GM15510 (cell line): ENCODE measurements around the gene TRPM2.

Experiments
- POLR2A ChIP-seq: IDR thresholded peaks from 3 replicates; pipeline ENCODE4 v1.6.1; 2011; ENCODE audit warnings: borderline replicate concordance; ENCODE audit not compliant: insufficient read length; ENCODE audit errors: extremely low read depth

TRPM2 gene

DNA sequence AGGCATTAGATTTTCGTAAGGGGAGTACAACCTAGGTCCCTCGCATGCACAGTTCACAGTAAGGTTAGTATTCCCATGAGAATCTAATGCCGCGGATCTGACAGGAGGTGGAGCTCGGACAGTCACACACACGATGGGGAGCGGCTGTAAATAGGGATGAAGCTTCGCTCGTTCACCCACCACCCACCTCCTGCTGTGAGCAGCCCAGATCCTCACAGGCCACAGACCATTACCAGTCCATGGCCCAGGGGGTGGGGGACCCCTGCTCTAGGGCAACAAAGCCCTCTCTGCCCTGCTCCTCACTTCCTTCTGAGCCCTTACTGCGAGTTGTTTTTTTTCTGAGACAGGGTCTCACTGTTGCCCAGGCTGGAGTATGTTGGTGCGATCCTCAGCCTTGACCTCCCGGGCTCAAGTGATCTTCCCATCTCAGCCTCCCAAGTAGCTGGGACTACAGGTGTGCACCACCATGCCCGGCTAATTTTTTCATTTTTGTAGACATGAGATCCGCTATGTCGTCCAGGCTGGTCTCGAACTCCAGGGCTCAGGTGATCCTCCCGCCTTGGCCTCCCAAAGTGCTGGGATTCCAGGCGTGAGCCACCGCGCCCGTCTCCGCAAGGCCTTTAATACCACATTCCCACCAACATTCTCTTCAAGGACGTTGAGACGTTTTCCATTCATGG, 21.3 kb downstream of the TRPM2 start:
- TF ChIP-seq POLR2A = no peak

DNA sequence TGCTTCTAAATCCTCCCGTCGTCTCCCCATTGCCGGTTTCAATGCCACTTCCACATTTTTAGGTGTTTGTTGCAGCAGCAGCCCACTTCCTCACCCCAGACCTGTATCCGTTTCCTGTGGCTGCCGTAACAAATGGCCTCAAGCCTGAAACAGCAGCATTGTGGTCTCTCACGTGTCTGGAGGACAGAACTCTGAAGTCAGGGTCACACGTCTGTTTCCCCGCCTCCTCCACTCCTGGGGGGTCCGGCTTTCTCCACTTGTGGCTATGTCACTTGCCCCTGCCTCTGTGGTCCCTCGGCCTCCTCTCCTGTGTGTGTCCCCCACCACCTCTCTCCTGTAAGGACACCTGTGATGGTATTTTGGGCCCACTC, 21.8 kb downstream of the TRPM2 start:
- no peak for TF ChIP-seq POLR2A

DNA sequence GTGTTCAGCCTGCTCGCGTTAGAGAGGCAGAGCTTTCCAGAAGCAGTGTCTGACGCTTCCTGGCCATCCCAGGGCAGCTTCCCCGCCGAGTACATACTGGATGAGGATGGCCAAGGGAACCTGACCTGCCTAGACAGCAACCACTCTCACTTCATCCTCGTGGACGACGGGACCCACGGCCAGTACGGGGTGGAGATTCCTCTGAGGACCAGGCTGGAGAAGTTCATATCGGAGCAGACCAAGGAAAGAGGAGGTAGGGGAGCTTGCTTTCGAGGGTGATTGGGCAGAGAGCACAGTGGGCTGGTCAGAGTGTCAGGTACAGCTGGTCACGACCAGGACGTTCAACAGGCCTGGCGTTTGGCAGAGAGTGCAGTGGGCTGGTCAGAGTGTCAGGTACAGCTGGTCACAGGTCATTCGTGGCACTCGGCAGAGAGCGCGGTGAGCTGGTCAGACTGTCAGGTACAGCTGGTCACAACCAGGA, 22.4 kb downstream of the TRPM2 start:
- TF ChIP-seq POLR2A = no peak

DNA sequence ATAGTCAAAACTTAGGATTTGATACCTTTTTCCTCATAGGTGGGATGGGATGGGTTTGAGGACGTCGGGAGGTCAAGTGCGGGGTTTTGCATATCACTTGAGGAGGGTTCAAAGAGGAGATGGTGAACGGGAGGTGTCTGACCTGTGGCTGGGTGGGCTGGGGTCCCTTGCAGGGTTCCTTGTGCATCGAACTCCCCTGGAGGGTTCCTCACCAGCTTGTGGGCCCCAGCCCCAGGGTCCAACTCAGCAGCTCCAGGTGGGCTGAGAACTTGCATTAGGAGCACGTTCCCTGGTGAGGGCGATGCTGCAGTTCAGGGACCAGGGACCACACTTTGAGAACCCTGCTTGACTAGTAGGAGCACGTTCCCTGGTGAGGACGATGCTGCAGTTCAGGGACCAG, 23.2 kb downstream of the TRPM2 start:
- no peak for TF ChIP-seq POLR2A

DNA sequence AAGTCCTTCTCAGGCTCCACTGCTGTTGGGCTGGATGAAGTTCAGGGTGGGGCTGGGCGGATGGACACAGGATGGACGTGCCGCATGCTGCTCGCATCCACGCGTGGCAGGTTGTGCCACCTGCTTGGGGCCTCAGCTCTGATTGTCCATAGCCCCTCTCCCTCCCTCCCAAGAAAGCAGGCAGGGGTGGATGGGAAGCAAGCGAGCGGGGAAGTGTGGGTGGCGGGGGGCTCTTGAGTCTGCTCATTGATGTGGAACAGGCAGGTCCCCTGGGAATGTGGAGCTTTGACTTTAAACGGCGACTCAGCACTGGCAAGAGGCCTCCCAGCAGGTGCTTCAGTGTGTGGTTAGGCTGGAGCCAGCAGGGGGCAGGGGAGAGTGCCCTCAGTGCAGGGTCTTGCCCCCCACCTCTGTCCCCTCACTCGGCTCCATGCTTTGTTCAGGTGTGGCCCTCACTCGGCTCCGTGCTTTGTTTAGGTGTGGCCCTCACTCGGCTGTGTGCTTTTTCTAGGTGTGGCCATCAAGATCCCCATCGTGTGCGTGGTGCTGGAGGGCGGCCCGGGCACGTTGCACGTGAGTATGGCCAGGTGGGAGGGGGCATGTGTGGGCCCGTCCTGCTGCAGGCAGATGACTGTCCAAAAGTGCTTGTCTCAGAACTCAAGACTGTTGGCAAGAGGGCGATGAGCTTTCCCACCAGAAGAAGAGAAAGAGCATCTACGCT, 23.9 kb downstream of the TRPM2 start:
- no peak for TF ChIP-seq POLR2A

DNA sequence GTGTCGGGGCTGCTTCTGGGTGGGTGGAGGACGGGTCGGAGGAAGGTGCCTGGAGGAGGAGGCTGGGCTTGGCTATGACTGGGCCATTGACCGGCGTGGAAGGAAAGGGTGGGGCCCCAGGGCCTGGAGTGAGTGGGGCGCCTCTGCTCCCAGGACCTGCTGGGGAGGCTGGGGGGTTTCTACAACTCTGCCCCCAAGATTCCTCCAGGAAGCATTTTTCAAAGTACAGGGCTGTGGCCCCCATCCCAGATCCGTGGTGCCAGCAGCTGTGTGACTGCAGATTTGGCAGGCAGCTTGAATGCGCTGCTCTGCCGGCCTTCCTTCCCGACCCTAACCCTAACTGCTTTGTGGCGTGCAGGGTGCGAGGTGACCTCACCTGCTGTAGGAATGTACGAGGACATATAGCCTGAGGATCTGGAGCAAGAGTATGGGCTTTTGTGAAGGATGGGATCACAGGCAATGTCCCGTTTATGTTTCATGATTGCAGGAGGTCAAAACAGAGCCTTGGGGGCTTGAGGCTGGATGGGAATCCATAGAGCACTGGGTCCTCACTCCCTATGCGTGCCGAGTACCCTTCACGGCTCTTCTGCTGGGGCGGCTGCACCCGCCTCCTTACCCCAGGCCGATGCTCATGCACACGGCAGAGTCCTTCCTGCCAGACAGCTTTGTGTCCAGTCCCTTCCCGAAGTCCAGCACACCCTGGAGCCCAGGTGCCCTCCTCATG, 24.7 kb downstream of the TRPM2 start:
- TF ChIP-seq POLR2A = no peak

DNA sequence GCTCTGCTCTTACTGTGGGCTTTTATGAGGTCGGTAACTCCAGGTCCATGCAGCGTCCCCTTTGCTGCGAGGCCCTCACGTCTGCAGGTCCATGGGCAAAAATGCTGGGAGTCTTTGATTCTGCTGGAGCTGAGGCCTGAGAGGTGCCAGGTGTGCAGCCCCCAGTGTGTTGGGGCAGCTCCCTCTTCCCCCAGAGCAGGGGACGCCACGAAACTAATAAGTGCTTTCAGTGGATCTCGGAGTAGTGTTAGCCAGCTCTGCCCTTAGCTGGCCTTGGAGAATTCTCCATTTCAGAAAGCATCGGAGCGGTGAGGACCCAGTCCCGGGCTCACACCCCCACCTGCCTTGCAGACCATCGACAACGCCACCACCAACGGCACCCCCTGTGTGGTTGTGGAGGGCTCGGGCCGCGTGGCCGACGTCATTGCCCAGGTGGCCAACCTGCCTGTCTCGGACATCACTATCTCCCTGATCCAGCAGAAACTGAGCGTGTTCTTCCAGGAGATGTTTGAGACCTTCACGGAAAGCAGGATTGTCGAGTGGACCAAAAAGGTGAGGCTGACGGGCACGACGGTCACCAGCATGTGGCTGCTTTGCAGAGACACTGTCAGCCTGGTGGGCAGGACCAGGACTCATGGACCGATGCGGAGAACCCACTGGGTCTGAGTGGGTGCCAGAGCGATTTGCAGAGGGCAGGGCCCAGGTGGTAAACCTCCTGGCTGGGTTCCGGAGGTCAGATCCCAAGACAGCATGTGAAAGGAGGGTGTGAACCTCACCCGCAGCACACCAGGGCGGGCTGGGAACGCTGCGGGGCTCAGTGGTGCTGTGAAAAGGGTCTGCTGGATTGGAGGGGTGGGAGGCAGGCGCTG, 25.5 kb downstream of the TRPM2 start:
- no peak for TF ChIP-seq POLR2A

DNA sequence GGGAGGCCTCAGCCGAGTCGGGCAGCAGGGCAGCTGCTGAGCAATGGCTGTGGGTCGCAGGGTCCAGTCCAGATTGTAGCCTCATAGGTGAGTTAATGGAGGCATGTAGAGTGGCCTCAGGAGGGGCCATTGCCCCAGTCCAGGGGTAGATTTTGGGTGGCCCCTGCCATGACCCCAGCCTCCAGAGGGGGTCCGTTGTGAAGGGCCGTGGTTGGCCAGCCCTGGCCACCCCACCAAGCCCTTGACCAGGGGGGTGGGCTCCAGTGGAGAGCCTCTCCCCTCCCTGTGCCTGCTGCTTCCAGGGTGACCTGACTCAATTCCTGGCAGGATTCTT, 26.1 kb downstream of the TRPM2 start:
- TF ChIP-seq POLR2A = no peak

DNA sequence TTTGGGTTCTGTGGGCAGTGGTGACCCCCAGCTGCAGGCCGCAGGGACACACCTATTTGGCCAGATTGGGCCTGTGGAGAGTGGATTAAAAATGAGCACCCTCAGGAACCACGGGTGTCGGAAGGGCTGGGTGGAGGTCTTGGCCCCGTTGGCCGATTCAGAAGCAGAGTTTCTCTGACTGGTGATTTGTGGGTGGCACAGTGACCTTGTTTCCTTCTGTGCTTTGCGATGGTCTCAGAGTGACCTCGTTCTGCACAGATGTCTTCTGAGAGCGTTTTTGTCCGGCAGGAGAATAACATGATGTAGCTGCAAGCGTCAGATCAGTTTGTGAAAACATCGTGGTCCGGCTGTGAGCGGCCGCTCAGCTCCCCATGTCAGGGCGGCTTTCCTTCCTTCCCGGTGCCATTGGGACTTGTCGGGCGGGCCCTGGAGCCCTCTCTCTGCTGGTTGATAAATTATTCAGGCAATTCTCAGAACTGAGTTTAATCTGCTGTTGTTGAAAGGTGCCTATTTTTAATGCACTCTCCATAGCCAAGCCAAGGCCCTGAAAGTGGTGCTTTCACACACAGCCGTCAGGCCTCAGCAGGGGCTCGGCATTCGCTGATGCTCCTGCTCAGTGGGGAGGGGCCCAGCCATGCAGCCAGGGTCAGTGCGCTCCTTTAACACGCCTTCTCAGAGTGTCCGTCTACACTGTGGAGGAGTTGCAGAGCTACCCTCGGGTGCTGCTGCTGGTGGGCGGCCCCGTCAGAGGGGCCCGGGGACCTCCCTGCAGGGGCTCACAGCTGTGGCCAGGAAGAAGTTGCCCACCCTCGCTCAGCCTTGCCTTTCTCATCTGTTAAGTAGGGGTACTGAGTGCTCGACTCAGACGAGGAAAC, 26.8 kb downstream of the TRPM2 start:
- TF ChIP-seq POLR2A = no peak

DNA sequence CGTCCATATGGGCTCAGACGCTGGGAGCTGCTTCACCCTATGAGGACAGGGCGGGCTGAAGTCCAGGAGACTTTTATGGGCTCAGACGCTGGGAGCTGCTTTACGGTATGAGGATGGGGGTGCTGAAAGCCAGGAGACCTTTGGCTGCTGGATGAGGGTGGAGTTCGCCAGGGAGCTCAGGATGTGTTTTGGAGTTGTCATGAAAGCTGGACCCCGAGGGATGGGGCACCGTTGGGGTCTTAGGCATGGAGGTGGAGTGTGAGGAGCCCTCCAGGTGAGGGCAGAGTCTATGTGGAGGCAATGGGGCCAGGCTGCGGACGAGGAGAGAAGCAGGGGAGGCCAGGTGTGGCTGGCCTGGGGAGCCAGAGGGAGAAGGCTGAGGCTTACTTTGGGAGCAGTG, 27.5 kb downstream of the TRPM2 start:
- no peak for TF ChIP-seq POLR2A

DNA sequence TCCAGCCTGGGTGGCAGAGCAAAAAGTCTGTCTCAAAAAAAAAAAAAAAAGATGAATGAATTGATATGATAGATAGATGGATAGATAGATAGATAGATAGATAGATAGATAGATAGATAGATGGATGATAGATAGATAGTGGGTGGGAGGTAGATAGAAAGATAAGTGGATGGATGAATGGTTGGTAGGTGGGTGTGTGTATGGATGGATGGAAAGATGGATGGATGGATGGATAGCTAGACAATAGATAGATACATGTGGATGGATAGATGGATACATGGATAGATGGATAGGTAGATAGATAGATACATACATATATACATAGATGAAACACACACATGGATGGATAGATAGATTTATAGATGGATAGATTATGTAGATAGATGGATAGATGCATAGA, 28.5 kb downstream of the TRPM2 start:
- TF ChIP-seq POLR2A = no peak

DNA sequence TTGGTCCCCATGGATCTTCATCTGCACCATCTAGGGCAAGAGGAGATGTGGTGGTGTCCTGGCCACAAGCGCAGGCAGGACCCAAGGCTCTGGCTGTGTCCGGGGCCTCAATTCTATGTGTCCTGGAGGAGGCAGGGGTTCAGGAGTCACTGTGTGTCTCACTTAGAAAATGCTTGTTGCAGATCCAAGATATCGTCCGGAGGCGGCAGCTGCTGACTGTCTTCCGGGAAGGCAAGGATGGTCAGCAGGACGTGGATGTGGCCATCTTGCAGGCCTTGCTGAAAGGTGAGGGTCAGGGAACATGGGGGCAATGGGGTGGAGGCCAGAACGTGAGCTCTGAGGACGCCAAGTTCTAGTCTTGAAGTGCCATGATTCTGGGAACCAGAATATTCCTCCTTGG, 29.1 kb downstream of the TRPM2 start:
- no peak for TF ChIP-seq POLR2A

DNA sequence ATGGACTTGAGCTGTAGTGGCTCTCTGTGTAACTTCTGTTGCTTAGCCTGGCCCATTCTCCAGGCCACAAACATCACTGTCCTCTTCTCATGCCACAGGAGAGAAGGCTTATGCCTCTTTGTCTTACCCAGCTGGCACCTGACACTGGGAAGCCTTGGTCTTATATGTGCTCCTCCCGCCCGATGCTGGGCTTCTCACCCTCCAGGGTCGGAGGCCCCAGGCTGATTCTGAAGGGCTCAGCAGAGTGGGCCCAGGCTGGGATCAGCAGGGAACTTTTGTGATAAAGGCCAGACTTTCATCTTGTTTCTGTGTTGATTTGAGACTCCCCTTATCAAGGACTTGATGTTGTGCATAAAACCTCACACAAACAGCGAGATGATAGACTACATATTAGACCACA, 29.8 kb downstream of the TRPM2 start:
- no peak for TF ChIP-seq POLR2A

DNA sequence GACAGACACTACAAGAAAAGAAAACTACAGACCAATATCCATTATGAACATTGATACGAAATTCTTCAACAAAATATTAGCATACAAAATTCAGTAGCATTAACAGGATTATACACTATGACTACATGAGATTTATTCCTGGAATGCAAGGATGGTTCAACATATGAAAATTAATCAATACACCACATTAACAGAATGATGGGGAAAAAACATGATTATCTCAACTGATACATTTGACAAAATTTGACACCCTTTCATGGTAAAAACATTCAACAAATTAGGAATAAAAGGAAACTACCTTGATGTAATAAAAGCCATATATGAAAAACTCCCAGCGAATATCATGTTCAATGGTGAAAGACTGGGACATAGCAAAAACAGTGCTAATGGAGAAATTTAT, 31.5 kb downstream of the TRPM2 start:
- no peak for TF ChIP-seq POLR2A
